ENCODE measurements around the gene SH2B2.
"Not testable (repeated sequence)": the region's sequence is repeated elsewhere in the genome, so short reads cannot be mapped to it uniquely, and the experiment has no call there.

Gene SH2B2

GRCh38 chr7:102306916-102307677 is 20.4 kb downstream of the SH2B2 start:
- peak; percentile 75 for DNase-seq

- no peak for DNase-seq
Observed at GRCh38 chr7:102310414-102310815, 23.7 kb downstream of the SH2B2 start.

DNA sequence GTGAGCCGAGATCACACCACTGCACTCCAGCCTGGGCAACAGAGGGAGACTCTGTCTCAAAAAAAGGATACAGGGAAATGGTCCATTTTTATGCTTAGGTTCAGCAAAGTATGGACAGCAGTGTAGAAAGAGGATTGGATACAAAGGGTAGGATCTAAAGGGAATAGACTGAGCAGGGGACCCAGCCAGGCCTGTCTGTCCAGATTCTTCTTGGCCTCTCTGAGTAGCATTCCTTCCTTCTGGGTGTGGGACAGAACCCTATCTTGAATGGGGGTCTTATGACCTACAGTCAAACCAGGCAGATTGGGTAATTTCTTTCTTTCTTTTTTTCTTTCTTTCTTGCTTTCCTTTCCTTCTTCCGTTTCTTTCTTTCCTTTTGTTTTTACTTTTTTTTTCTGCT is 25.6 kb downstream of the SH2B2 start:
- DNase-seq, result no peak

DNA sequence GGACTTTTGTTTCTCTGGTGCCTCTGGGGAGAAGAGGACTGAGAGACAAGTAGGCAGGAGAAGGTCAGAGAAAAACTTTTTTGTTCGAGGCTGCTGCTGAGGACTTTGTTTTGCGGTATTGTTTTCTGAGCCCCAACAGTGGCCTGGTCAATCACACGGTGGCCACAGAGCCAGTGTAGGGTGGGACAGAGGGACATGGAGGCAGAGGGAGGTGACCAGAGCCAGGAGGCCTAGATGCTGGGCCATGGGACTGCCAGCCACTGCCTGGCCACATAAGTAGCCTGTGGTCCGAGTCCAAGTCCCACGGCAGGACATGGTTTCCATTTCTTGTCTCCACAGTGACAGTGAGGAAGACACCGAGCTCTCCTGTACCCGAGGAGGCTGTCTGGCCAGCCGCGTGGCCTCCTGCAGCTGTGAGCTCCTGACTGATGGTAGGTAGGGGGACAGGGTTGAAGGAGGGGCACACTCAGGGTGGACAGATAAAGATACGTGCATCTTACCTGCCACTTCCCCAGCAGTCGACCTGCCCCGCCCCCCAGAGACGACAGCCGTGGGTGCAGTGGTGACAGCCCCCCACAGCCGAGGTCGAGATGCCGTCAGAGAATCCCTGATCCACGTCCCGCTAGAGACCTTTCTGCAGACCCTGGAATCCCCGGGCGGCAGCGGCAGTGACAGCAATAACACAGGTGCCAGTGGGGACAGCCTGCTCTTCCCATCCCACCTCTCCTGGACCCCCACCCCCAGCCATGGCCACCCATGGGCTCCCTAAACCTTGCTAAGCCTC is 27.5 kb downstream of the SH2B2 start:
- DNase-seq, result no peak

GRCh38 chr7:102317231-102318059 is 30.8 kb downstream of the SH2B2 start:
- DNase-seq, result no peak

DNA sequence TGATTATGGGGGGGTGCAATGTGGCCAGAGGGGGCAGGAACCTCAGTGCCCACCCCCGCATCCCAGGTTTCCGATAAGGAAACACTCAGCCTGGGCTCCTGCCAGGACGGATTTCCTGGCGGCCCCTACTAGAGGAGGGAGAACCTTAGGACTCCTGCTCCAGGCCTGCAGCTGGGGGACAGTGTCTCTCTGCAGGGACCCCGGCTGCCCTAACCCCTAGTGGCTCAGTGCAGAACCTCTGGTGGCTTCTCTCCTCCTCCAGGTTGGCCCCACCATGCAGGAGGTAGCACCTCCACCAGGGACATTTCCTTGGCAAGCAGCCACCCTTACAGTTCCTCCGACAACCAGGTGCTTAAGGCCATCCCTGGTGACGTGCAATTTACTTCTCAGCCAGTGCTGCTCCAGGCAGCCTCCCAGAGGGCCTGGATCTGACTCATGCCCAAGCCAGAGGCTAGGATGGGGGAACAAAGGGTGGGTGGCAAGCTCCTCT is 31.9 kb downstream of the SH2B2 start:
- no peak for DNase-seq

- no peak for DNase-seq
Observed at GRCh38 chr7:102319671-102320070, 33.0 kb downstream of the SH2B2 start.

GRCh38 chr7:102320181-102320580 is 33.5 kb downstream of the SH2B2 start:
- DNase-seq, result no peak

DNA sequence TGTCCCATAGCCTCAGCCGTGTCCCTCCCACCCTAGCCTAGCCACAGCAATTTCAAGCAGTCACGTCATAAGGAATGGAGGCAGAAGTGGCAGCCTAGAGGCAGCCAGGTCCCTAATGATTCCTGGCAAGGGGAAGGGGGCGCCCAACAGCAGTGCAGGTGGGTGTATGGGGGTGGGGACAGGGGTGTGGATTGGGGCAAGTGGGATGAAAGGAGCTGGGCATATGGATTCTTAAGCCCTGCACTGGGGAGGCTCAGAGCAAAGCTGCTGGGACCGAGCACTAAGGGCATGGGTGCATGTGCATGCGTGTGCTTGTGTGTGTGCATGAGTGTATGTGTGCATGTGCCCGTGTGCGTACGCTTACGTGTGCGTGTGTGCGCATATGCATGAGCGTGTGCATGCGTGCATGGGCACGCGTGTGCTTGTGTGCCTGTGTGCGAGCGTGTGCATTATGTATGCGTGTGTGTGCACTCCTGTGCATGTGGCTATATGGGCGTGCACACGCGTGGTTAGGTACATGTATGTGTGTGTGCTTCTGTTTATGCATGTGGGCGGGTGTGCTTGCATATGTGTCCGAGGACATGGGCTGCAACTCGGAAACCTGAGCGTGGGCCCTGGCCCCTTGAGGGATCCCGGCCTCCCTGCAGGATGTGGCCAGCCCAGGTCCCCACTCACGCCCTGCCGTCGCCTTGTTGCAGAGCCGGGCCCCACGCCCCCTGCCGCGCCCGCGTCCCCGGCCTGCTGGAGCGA is 34.1 kb downstream of the SH2B2 start:
- no peak for DNase-seq

- DNase-seq, result no peak
Observed at GRCh38 chr7:102321351-102322201, 34.9 kb downstream of the SH2B2 start.

- DNase-seq, result no peak
Observed at GRCh38 chr7:102322202-102322715, 35.6 kb downstream of the SH2B2 start.

DNA sequence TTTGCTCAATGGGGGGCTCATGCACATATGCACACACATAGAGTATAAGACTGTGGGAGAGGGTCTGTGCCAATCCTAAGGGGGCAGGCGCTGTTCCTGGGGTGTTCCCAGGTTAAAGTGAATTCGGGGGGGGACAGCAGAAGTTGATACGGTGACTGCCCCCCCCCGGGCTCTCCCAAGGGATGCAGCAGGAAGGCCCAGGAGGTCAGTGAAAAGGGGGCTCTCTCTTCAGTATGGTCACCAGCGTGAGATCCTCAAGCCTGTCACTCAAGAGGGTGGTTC is 37.2 kb downstream of the SH2B2 start:
- DNase-seq, result no peak

DNA sequence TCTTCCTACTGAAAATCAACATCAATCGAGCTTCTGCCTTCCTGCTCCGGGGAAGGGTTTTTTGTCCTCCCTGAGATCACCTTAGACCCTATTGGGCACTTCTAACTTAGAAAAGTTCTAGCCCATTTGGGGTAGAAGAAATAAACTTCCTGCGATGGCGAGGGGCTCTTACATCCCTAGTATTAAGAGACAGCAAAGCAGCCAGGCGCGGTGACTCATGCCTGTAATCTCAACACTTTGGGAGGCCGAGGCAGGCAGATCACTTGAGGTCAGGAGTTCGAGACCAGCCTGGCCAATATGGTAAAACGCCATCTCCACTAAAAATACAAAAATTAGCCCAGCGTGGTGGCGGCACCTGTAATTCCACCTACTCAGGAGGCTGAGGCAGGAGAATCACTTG is 38.4 kb downstream of the SH2B2 start:
- DNase-seq, result not testable (repeated sequence)

GRCh38 chr7:102326157-102326889 is 39.7 kb downstream of the SH2B2 start:
- DNase-seq, result no peak

- DNase-seq, result not testable (repeated sequence)
Observed at GRCh38 chr7:102327183-102327582, 40.5 kb downstream of the SH2B2 start.

- DNase-seq, result not testable (repeated sequence)
Observed at GRCh38 chr7:102328863-102329262, 42.2 kb downstream of the SH2B2 start.

GRCh38 chr7:102329366-102329765 is 42.7 kb downstream of the SH2B2 start:
- DNase-seq, result not testable (repeated sequence)

GRCh38 chr7:102330666-102331460 is 44.2 kb downstream of the SH2B2 start:
- DNase-seq, result not testable (repeated sequence)

- DNase-seq, result not testable (repeated sequence)
Observed at GRCh38 chr7:102335574-102335973, 48.9 kb downstream of the SH2B2 start.

GRCh38 chr7:102337002-102337401 is 50.3 kb downstream of the SH2B2 start:
- DNase-seq, result not testable (repeated sequence)
